CD4-positive, alpha-beta T cell treated with Interleukin-17A for 4 hours (primary cell): Measurements from ENCODE around the gene CAMK2G.
"Not testable (repeated sequence)": the region's sequence is repeated elsewhere in the genome, so short reads cannot be mapped to it uniquely, and the experiment has no call there.

ENCODE experiments used
- DNase-seq: peaks from one replicate; pipeline ENCODE4 v3.0.0-alpha.2; 2020; ENCODE audit warnings: mixed read lengths

Gene CAMK2G

GRCh38 chr10:73874267-73875138 lies at the start of gene CAMK2G:
Gene CAMK2G, minus strand, starts transcription at chr10:73874555. Its CDS starts 94 bp downstream, at chr10:73874461.
- DNase-seq, result peak; percentile 87

DNA sequence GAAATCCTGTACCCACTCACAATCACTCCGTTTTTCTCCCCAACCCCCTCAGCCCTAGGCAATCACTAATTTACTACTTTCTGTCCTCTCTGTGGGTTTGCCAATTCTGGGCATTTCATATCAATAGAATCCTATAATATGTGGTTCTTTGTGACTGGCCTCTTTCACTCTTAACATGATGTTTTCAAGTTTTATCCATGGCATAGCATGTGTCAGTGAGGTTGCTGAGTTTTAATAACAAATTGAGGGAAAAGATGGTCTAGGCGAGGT lies 48.4 kb upstream of the CAMK2G start:
- no peak for DNase-seq

GRCh38 chr10:73922007-73922863 lies 47.9 kb upstream of the CAMK2G start:
- DNase-seq, result peak; percentile 28

GRCh38 chr10:73920089-73920488 lies 45.7 kb upstream of the CAMK2G start:
- DNase-seq, result peak; percentile 31

GRCh38 chr10:73919481-73919880 lies 45.1 kb upstream of the CAMK2G start:
- not testable (repeated sequence) for DNase-seq

DNA sequence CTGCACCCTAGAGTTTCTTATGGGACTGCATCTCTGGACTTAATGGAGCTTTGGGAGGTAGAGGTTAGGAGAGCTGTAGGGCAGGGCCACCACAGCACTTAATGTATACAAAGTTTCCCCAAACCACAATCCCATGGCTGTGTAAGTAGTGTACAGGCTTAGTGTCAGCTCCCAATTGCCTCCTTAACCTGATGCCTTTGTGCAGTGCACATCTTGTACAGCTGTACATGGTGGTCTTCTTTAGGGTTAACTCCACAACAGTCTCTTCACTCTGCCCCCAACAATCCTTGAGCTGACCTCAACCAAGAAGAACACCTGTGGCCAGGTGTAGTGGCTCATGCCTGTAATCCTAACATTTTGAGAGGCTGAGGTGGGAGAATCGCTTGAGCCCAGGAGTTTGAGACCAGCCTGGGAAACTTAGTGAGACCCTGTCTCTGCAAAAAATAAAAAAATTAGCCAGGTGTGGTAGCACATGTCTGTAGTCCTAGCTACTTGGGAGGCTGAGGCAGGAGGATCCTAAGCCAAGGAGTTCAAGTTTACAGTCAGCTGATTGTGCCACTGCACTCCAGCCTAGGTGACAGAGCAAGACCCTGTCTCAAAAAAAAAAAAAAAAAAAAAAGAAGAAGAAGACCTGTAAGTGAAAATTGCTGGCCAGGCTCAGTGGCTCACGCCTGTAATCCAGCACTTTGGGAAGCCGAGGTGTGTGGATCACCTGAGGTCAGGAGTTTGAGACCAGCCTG lies 43.4 kb upstream of the CAMK2G start:
- no peak for DNase-seq

DNA sequence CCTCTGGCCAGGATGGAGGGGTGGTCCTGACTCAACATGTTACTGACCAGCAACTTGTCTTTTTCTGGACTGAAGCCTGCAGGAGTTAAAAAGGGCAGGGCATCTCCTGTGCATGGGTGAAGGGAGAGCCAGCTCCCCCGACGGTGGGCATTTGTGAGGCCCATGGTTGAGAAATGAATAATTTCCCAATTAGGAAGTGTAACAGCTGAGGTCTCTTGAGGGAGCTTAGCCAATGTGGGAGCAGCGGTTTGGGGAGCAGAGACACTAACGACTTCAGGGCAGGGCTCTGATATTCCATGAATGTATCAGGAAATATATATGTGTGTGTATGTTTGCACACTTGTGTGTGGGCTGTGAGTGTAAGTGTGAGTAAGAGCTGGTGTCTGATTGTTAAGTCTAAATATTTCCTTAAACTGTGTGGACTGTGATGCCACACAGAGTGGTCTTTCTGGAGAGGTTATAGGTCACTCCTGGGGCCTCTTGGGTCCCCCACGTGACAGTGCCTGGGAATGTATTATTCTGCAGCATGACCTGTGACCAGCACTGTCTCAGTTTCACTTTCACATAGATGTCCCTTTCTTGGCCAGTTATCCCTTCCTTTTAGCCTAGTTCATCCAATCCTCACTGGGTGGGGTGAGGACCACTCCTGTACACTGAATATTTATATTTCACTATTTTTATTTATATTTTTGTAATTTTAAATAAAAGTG lies 42.6 kb upstream of the CAMK2G start:
- DNase-seq, result no peak

DNA sequence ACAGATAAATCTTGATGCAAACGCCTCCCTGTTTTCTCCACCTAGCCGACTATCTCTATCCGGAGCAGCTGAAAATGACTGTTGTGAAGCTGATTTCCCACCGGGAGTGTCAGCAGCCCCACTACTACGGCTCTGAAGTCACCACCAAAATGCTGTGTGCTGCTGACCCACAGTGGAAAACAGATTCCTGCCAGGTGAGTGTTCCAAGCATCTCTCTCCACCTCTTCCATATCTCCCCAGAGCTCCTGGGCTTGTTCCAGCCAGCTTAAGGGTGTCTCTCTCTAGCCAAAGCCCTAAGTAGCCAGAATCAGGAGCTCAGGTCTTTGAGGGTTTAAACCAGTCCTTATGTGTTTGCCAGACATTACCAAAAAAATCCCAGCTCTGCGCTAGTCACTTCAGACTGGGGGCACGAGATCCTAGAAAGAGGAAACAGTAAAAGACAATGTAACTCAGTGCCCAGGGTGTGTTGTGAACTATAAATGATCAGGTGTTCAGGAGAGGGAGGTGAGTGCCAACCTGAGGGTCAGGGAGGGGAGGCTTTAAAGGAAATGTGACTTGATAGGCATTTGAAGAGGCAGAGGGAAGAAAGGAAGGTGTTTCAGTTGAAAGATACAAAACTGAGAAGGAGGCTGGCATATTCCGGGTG lies 41.0 kb upstream of the CAMK2G start:
- DNase-seq, result no peak

DNA sequence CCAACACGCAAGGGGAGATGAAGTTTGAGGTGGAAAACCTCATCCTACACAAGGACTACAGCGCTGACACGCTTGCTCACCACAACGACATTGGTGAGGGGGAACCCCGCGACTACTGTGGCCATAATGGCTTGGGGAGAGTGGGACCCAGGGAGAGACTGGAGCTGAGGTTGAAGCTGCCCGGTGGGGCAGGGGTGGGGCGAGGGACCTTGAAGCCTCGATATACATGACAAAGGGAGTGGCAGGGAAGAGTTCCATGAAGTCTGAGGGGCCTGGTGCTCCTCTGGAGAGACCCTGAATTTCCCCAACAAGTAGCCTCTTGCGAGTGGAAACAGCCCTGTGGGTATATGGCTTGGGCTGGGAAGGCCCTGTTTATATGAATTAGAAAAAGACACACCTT lies 39.7 kb upstream of the CAMK2G start:
- no peak for DNase-seq

- DNase-seq, result no peak
Measured at GRCh38 chr10:73911553-73912004, 37.2 kb upstream of the CAMK2G start.

DNA sequence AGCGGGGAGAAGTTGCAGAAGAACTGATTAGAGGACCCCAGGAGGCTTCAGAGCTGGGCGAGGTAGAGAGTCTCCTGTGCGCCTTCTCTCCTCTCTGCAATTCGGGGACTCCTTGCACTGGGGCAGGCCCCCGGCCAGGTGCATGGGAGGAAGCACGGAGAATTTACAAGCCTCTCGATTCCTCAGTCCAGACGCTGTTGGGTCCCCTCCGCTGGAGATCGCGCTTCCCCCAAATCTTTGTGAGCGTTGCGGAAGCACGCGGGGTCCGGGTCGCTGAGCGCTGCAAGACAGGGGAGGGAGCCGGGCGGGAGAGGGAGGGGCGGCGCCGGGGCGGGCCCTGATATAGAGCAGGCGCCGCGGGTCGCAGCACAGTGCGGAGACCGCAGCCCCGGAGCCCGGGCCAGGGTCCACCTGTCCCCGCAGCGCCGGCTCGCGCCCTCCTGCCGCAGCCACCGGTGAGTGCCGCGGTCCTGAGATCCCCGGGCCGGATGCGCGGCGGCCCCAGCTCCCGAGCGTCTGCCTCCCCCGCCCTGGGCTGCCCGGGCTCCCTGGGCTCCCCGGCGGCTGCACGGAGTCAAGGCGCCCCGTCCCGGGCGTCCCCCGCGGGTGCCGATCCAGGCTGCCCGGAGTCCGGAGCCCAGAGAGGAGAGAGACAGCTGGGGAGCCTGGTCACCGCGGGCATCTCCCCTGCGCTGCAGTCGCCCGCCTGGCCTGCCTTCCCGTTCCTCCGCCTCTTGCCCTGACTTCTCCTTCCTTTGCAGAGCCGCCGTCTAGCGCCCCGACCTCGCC lies 36.6 kb upstream of the CAMK2G start, which contains the start of gene PLAU:
Gene PLAU (plus strand): TSS at position 369 of the 789 bp plus-strand sequence. CDS start 424 bp downstream, outside the sequence.
- peak; percentile 57 for DNase-seq

- DNase-seq, result peak; percentile 9
Measured at GRCh38 chr10:73910401-73910763, 36.0 kb upstream of the CAMK2G start.

DNA sequence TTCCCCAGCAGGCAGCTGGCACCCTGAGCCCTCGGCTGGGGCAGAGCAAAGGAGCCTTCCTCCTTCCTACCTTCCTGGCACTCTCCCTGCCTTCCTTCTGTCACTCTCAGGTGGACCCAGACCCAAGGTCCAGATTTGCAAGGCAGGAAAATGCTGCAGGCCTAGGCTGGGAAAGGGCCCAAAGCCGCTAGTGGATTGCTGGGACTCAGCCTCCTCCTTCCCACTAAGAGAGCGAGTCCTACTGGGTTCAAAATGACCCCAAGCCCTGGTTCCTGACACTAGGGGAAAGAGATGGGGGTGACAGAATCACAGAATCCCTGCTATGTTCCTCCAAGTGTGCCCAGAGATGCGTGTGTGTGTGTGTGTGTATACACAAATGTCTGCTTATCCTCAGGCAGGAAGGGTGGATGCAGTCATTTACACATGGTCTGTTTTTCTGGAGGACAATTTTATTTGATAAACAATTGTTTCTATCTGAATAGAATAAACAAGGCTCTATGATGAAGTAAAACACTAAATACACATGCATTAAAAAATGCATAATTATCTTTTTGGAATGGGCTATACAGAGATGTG lies 35.3 kb upstream of the CAMK2G start:
- no peak for DNase-seq

GRCh38 chr10:73908853-73909539 lies 34.6 kb upstream of the CAMK2G start:
- DNase-seq, result peak; percentile 56

- DNase-seq, result no peak
Measured at GRCh38 chr10:73907841-73908517, 33.6 kb upstream of the CAMK2G start.

DNA sequence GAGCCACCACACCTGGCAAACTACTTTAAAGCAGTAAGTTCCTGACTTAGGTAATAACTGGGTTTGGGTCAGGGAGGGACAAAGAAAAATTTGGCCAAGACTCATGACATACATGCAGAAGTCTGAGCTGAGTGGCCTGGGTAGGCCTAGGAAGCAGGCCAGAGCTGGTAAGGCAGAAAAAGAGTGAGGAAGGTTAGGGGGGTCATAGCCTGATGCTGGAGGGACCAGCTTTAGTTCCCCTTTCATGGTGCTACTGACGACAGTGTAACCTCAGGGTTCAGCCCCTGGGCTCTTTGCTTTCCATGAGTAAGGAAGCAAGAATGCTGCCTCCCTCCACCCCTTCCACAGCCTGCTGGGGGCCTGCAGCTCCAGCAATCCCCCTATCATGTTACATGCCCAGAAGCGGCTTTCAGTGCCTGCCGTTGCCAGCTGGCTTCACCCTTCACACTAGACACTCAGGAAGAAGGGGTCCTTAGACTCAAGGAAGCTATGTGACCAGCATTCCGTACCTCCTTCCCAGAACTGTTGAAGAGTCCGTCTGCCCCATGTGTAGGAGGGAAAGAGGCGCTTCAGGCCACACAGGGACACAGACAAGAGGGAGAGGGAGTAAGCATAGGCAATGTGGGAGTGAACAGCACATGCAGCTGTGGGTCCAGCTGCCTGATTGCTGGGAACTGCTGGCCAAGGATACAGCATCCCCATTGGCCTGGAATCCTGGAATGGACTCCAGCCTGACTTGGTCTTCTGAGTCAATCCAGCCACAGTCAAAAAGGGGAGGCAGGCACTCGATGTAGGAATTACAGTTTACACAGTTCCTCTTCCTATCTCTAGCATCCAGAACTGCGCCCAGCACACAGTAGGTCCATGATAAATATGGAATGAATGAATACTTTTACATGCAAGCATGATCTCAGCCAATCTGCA lies 32.4 kb upstream of the CAMK2G start:
- DNase-seq, result no peak

- DNase-seq, result no peak
Measured at GRCh38 chr10:73905256-73906020, 31.1 kb upstream of the CAMK2G start.

- no peak for DNase-seq
Measured at GRCh38 chr10:73902351-73902750, 28.0 kb upstream of the CAMK2G start.
